Hepatocyte (in vitro differentiated cells): ENCODE data around the gene LAMA3. TPM values are rescaled to one million over a fixed set of nuclear protein-coding genes. Genes with fewer than 3 reads are reported as not detected.

ENCODE experiments used
- DNase-seq: peaks from one replicate; pipeline ENCODE4 v3.0.0-alpha.2; 2016; ENCODE audit warnings: low spot score
- H2AFZ ChIP-seq: fragments of 200-600 bp; sonication (generic); 2 replicates; pipeline ENCODE4 v1.6.0; 2016; ENCODE audit warnings: antibody characterized with exemption, mild to moderate bottlenecking
- H3K27ac ChIP-seq: fragments of 200-600 bp; sonication (generic); 2 replicates; pipeline ENCODE4 v1.5.1; 2016; ENCODE audit warnings: mild to moderate bottlenecking
- H3K27me3 ChIP-seq: fragments of 200-600 bp; sonication (generic); 2 replicates; pipeline ENCODE4 v1.6.1; 2016
- H3K36me3 ChIP-seq: fragments of 200-600 bp; sonication (generic); replicated peaks from 2 replicates; pipeline ENCODE4 v1.5.1; 2016; ENCODE audit warnings: low read depth; ENCODE audit not compliant: insufficient read depth
- H3K4me1 ChIP-seq: fragments of 200-600 bp; sonication (generic); 2 replicates; pipeline ENCODE4 v1.5.1; 2016; ENCODE audit warnings: mild to moderate bottlenecking, moderate library complexity; ENCODE audit not compliant: insufficient read depth
- H3K4me2 ChIP-seq: fragments of 200-600 bp; sonication (generic); 2 replicates; pipeline ENCODE4 v1.6.0; 2016
- H3K4me3 ChIP-seq: fragments of 200-600 bp; sonication (generic); 2 replicates; pipeline ENCODE4 v1.5.1; 2016; ENCODE audit warnings: mild to moderate bottlenecking
- H3K79me2 ChIP-seq: fragments of 200-600 bp; sonication (generic); 2 replicates; pipeline ENCODE4 v1.6.0; 2017; ENCODE audit warnings: mild to moderate bottlenecking
- H3K9me2 ChIP-seq: fragments of 200-600 bp; sonication (generic); replicated peaks from 2 replicates; pipeline ENCODE4 v1.6.0; 2017; ENCODE audit warnings: mild to moderate bottlenecking; ENCODE audit not compliant: insufficient read depth
- H3K9me3 ChIP-seq: fragments of 200-600 bp; sonication (generic); 2 replicates; pipeline ENCODE4 v1.5.1; 2016; ENCODE audit warnings: low read depth, mild to moderate bottlenecking
- H4K20me1 ChIP-seq: fragments of 200-600 bp; sonication (generic); 2 replicates; pipeline ENCODE4 v1.6.0; 2016; ENCODE audit warnings: mild to moderate bottlenecking; ENCODE audit not compliant: insufficient read depth, poor library complexity, severe bottlenecking
- CTCF ChIP-seq: fragments of 200-600 bp; sonication (generic); IDR thresholded peaks from 2 replicates; pipeline ENCODE4 v1.5.1; 2016; ENCODE audit warnings: antibody characterized with exemption, mild to moderate bottlenecking; ENCODE audit not compliant: poor library complexity
- EZH2 ChIP-seq: fragments of 200-600 bp; sonication (generic); IDR thresholded peaks from 2 replicates; pipeline ENCODE4 v1.6.1; 2016; ENCODE audit warnings: antibody characterized with exemption, mild to moderate bottlenecking, borderline replicate concordance
- EZH2phosphoT487 ChIP-seq: fragments of 200-600 bp; sonication (generic); IDR thresholded peaks from one replicate; pipeline ENCODE4 v1.6.1; 2018; ENCODE audit warnings: antibody characterized with exemption, mild to moderate bottlenecking, low read depth, moderate library complexity; ENCODE audit not compliant: unreplicated experiment, severe bottlenecking
- WGBS: methylation state at CpG from one replicate; pipeline ENCODE4 v1.1.6; 2016; ENCODE audit warnings: low lambda C conversion rate; ENCODE audit errors: missing lambda C conversion rate; 5-methylcytosine and 5-hydroxymethylcytosine counted together
- polyA plus RNA-seq: library from polyadenylated mRNA; unstranded; fragments of >200 nt; fragmentation: Nextera tagmentation; extraction: Ambion mirVana; gene quantifications from 2 replicates; pipeline ENCODE4 v1.2.1, GENCODE V29; 2016
- total RNA-seq: library from RNA; depleted of rRNA; stranded (reverse); fragments of >200 nt; gene quantifications from 2 replicates; pipeline ENCODE4 v1.2.3, GENCODE V29; 2014

The LAMA3 gene
- total and polyA plus RNA-seq, 2 experiments from 2014 or later = 29.9 to 52.1 TPM

DNA sequence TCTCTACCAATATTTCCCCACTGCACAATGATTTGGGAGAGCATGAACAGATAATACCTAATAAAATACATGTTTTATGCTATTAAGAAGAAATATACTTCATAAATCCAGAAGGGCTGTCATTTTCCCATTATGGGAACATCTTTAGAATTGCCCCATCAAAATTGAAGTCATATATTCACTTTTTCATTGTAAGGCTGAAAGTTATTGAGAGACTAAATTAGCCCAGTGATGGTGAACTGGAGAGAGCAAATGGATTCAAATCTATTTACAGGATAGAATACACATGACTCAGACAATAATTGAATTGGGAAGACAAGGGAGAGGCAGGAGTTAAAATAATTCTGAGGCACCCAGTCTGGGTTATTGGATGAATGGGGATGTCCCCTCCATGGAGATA, 245.6 kb downstream of the LAMA3 start:
- H3K4me1 ChIP-seq = no peaks in the 10 kb centered on the region
- no peaks in the 10 kb centered on the region for H4K20me1 ChIP-seq
- no peaks in the 10 kb centered on the region for H3K9me2 ChIP-seq
- no peak overlapping the region for H3K4me3 ChIP-seq
- H2AFZ ChIP-seq = no peak overlapping the region
- H3K9me3 ChIP-seq = no peaks in the 10 kb centered on the region
- H3K4me2 ChIP-seq = no peak overlapping the region
- no peaks in the 10 kb centered on the region for H3K27me3 ChIP-seq
- no peaks in the 10 kb centered on the region for H3K79me2 ChIP-seq
- no peak overlapping the region for H3K27ac ChIP-seq
- no peak for DNase-seq
- H3K36me3 ChIP-seq = no peaks in the 10 kb centered on the region
- TF ChIP-seq EZH2phosphoT487 (no peak), EZH2 (no peak)

- no peaks in the 10 kb centered on the region for H3K36me3 ChIP-seq
- no peak overlapping the region for H3K4me2 ChIP-seq
- H3K9me2 ChIP-seq = no peaks in the 10 kb centered on the region
- H4K20me1 ChIP-seq = no peaks in the 10 kb centered on the region
- no peaks in the 10 kb centered on the region for H3K9me3 ChIP-seq
- H3K27ac ChIP-seq = no peak overlapping the region
- TF ChIP-seq EZH2phosphoT487 (no peak), EZH2 (no peak), CTCF (no peak)
- no peak overlapping the region for H2AFZ ChIP-seq
- no peak overlapping the region for H3K4me3 ChIP-seq
- WGBS = 89% methylated on average over 2 of the region's 2 CpGs
- H3K4me1 ChIP-seq = no peaks in the 10 kb centered on the region
- no peaks in the 10 kb centered on the region for H3K79me2 ChIP-seq
- H3K27me3 ChIP-seq = no peaks in the 10 kb centered on the region
- DNase-seq = no peak
Measured at GRCh38 chr18:23935804-23936203, 246.6 kb downstream of the LAMA3 start.

DNA sequence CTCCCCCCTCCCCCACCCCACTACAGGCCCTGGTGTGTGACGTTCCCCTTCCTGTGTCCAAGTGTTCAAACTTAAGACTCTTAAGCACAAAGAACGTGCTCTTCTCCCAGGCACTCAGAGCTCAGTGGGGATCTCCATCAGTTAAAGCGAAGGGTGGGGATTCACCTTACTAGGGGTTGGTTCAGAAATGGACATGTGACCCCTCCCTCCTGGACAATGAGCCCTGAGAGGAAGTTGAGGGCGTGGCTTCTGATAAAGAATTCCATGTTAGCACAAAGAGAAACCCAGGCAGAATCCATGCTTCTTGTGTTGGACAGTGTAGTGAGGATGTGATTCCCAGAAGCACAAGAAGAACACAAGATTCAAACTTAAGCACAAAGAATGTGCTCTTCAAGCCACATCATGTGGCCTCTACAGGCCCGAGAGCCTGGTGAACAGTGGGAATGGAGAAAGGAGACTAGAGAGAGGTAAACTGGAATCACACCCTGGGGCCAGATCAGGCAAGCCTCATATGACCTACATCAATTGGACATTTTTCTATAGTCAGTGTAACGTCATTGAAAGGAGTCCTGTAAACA, 247.2 kb downstream of the LAMA3 start:
- H3K4me3 ChIP-seq = no peak overlapping the region
- H3K27ac ChIP-seq = no peak overlapping the region
- DNase-seq = no peak
- H3K4me1 ChIP-seq = no peaks in the 10 kb centered on the region
- H3K9me3 ChIP-seq = no peaks in the 10 kb centered on the region
- no peaks in the 10 kb centered on the region for H3K79me2 ChIP-seq
- H3K9me2 ChIP-seq = no peaks in the 10 kb centered on the region
- no peaks in the 10 kb centered on the region for H3K36me3 ChIP-seq
- no peak for TF ChIP-seq EZH2phosphoT487
- no peak for TF ChIP-seq EZH2
- TF ChIP-seq CTCF = no peak
- 86% methylated on average over 6 of the region's 6 CpGs for WGBS
- H3K27me3 ChIP-seq = no peaks in the 10 kb centered on the region
- no peak overlapping the region for H3K4me2 ChIP-seq
- H4K20me1 ChIP-seq = no peaks in the 10 kb centered on the region
- no peak overlapping the region for H2AFZ ChIP-seq

GRCh38 chr18:23938043-23938756, 248.9 kb downstream of the LAMA3 start:
- no peaks in the 10 kb centered on the region for H3K9me3 ChIP-seq
- H3K4me3 ChIP-seq = no peak overlapping the region
- H4K20me1 ChIP-seq = no peaks in the 10 kb centered on the region
- H3K4me2 ChIP-seq = no peak overlapping the region
- H3K36me3 ChIP-seq = no peaks in the 10 kb centered on the region
- no peak overlapping the region for H2AFZ ChIP-seq
- no peak for DNase-seq
- H3K27me3 ChIP-seq = no peaks in the 10 kb centered on the region
- no peak for TF ChIP-seq EZH2phosphoT487
- no peak for TF ChIP-seq CTCF
- no peak for TF ChIP-seq EZH2
- H3K4me1 ChIP-seq = no peaks in the 10 kb centered on the region
- no peaks in the 10 kb centered on the region for H3K79me2 ChIP-seq
- WGBS = 90% methylated on average over 11 of the region's 11 CpGs
- H3K9me2 ChIP-seq = no peaks in the 10 kb centered on the region
- H3K27ac ChIP-seq = no peak overlapping the region
